ENCODE data around the gene CD82.
A peak's percentile ranks its signal among the peaks of the same experiment; 100 is the strongest.

The CD82 gene

GRCh38 chr11:44605068-44605708 lies 39.7 kb downstream of the CD82 start:
- DNase-seq: no peak

- no peak for DNase-seq
These were observed 40.5 kb downstream of the CD82 start for GRCh38 chr11:44605965-44606364.

- DNase-seq: no peak
These were observed 41.0 kb downstream of the CD82 start for GRCh38 chr11:44606472-44606871.

- DNase-seq: no peak
These were observed 42.0 kb downstream of the CD82 start for GRCh38 chr11:44607319-44607962.

GRCh38 chr11:44607987-44608386 lies 42.5 kb downstream of the CD82 start:
- no peak for DNase-seq

GRCh38 chr11:44608651-44608990 lies 43.2 kb downstream of the CD82 start:
- no peak for DNase-seq

- no peak for DNase-seq
These were observed 43.7 kb downstream of the CD82 start for GRCh38 chr11:44608991-44609782.

GRCh38 chr11:44609783-44610155 lies 44.3 kb downstream of the CD82 start:
- DNase-seq: no peak

- no peak for DNase-seq
These were observed 44.9 kb downstream of the CD82 start for GRCh38 chr11:44610186-44610955.

- DNase-seq: no peak
These were observed 45.6 kb downstream of the CD82 start for GRCh38 chr11:44611088-44611487.

- no peak for DNase-seq
These were observed 46.4 kb downstream of the CD82 start for GRCh38 chr11:44611687-44612434.

- DNase-seq: no peak
These were observed 47.7 kb downstream of the CD82 start for GRCh38 chr11:44613153-44613552.

GRCh38 chr11:44614281-44614775 lies 48.9 kb downstream of the CD82 start:
- DNase-seq: no peak

GRCh38 chr11:44615041-44615755 lies 49.7 kb downstream of the CD82 start:
- no peak for DNase-seq

- no peak for DNase-seq
These were observed 50.7 kb downstream of the CD82 start for GRCh38 chr11:44615913-44616791.

- no peak for DNase-seq
These were observed 52.4 kb downstream of the CD82 start for GRCh38 chr11:44617671-44618461.

GRCh38 chr11:44618561-44619425 lies 53.3 kb downstream of the CD82 start:
- DNase-seq: no peak

GRCh38 chr11:44620328-44620725 lies 54.9 kb downstream of the CD82 start:
- no peak for DNase-seq

- DNase-seq: peak; percentile 6 to 47
These were observed 55.7 kb downstream of the CD82 start for GRCh38 chr11:44621140-44621681.
